Adrenal gland (tissue), 5 donors: ENCODE data around the gene CNTN4.

ENCODE experiments used
- POLR2A ChIP-seq, 2 donors: fragments of 450-650 bp; IDR thresholded peaks; one replicate each; pipeline ENCODE4 v1.6.1; 2017; ENCODE audit warnings: antibody characterized with exemption in 2 of 2, mild to moderate bottlenecking in 2 of 2, moderate library complexity in 1 of 2
- TF ChIP-seq, protein P1 (sequence below), 6 experiments: fragments of 450-650 bp in 4 of 6; fragments of 200-600 bp in 2 of 6; sonication (generic) in 1 of 6; IDR thresholded peaks; 1 replicate in 5 of 6; 2 replicates in 1 of 6; pipeline versions ENCODE4 v1.5.1 to v1.8.0; 2016 to 2021; ENCODE audit warnings: antibody characterized with exemption in 6 of 6, mild to moderate bottlenecking in 2 of 6, moderate library complexity in 1 of 6
- donor health status: DM: no; HTN: no; CAD: no.

- TF ChIP-seq, protein P1, sequence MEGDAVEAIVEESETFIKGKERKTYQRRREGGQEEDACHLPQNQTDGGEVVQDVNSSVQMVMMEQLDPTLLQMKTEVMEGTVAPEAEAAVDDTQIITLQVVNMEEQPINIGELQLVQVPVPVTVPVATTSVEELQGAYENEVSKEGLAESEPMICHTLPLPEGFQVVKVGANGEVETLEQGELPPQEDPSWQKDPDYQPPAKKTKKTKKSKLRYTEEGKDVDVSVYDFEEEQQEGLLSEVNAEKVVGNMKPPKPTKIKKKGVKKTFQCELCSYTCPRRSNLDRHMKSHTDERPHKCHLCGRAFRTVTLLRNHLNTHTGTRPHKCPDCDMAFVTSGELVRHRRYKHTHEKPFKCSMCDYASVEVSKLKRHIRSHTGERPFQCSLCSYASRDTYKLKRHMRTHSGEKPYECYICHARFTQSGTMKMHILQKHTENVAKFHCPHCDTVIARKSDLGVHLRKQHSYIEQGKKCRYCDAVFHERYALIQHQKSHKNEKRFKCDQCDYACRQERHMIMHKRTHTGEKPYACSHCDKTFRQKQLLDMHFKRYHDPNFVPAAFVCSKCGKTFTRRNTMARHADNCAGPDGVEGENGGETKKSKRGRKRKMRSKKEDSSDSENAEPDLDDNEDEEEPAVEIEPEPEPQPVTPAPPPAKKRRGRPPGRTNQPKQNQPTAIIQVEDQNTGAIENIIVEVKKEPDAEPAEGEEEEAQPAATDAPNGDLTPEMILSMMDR (IDR thresholded peaks at IDR 0.05), result no peak
- no peak for TF ChIP-seq POLR2A (IDR thresholded peaks at IDR 0.05)
Observed at GRCh38 chr3:2873986-2874385, 775.3 kb downstream of the CNTN4 start.
